GM13976 (cell line): ENCODE results near the gene TMEM132E.

Experiments used
- DNase-seq: peaks from one replicate; pipeline ENCODE4 v3.0.0; 2012; ENCODE audit warnings: low spot score
- in situ Hi-C: fragments of 300-500 bp; cut with MboI; formaldehyde crosslinking; loops from one replicate; pipeline ENCODE4 v1.12.0; 2022; ENCODE audit warnings: low sequenced_read_pairs, mixed read lengths, inconsistent platforms; ENCODE audit not compliant: unreplicated experiment
- TF ChIP-seq, protein P1 (sequence below): IDR thresholded peaks from 2 replicates; pipeline ENCODE4 v1.5.1; 2012; ENCODE audit warnings: borderline replicate concordance, mild to moderate bottlenecking; ENCODE audit not compliant: insufficient read depth; ENCODE audit errors: extremely low read depth, missing control alignments, control extremely low read depth

The TMEM132E gene

DNA sequence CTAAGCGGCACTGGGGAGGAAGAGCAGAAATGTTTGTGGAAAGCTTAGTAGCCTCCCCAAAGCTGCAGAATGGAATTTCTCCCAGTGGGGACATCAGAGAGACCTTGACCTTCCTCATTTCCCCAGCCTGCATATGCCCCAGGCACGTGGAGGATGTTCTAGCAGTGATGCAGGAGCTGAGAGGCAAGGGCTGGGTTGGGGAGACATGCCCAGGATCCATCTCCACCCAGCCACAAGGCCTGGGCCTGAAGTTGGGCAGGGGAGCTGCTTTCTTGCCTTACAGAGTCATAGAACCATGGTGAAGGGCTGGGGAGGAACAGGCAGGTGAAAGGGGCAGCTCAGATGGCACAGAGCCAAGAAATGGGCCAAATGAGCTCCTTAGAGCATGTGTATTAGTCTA lies 104.0 kb downstream of the TMEM132E start:
- in situ Hi-C loops = no loop called here

More for the DNA sequence above, 104.0 kb downstream of the TMEM132E start:
- DNase-seq = no peak
- TF ChIP-seq, protein P1, sequence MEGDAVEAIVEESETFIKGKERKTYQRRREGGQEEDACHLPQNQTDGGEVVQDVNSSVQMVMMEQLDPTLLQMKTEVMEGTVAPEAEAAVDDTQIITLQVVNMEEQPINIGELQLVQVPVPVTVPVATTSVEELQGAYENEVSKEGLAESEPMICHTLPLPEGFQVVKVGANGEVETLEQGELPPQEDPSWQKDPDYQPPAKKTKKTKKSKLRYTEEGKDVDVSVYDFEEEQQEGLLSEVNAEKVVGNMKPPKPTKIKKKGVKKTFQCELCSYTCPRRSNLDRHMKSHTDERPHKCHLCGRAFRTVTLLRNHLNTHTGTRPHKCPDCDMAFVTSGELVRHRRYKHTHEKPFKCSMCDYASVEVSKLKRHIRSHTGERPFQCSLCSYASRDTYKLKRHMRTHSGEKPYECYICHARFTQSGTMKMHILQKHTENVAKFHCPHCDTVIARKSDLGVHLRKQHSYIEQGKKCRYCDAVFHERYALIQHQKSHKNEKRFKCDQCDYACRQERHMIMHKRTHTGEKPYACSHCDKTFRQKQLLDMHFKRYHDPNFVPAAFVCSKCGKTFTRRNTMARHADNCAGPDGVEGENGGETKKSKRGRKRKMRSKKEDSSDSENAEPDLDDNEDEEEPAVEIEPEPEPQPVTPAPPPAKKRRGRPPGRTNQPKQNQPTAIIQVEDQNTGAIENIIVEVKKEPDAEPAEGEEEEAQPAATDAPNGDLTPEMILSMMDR = no peak
